ENCODE results near the gene PBX1.

DNA sequence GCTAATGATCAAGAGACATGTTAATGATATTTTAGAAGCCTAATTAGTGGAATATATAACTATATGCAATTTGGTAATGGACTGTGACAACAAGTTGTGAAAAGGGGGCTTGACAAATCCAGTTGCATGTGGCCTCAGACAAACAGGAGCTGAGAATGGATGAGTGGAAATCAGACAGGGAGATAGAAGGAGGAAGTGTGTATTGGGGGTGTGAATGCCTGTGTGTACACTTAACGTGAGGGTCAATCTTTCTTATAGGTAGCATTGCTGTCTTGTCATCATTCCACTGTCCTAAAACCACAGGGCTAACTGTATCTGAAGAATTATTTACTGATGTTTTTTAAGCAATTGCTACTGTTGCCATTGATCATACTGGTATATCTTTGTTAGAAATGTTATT, 64.8 kb downstream of the PBX1 start:
- no peak for TF ChIP-seq CTCF (IDR thresholded peaks at IDR 0.05)
- no peak for TF ChIP-seq POLR2A (IDR thresholded peaks at IDR 0.05)
- TF ChIP-seq POLR2AphosphoS5 (IDR thresholded peaks at IDR 0.05) = no peak
- no peak for TF ChIP-seq EP300 (IDR thresholded peaks at IDR 0.05)
